NT2/D1 (cell line): Measurements from ENCODE around the gene HSF2BP.
"Not testable (repeated sequence)": the region's sequence is repeated elsewhere in the genome, so short reads cannot be mapped to it uniquely, and the experiment has no call there.

ENCODE experiments used
- DNase-seq: peaks from one replicate; pipeline ENCODE4 v3.0.0-alpha.2; 2011; ENCODE audit warnings: low read depth, low spot score
- H3K27me3 ChIP-seq: 2 replicates; pipeline ENCODE4 v1.6.0; 2011; ENCODE audit warnings: mild to moderate bottlenecking; ENCODE audit not compliant: insufficient read length, insufficient read depth
- H3K36me3 ChIP-seq: 2 replicates; pipeline ENCODE4 v1.6.1; 2011; ENCODE audit warnings: mild to moderate bottlenecking, low read length, mixed read lengths; ENCODE audit not compliant: insufficient read depth, insufficient read length
- H3K4me1 ChIP-seq: 2 replicates; pipeline ENCODE4 v1.5.1; 2011; ENCODE audit not compliant: insufficient read depth, insufficient read length
- H3K4me3 ChIP-seq: 2 replicates; pipeline ENCODE4 v1.5.1; 2011; ENCODE audit warnings: low read depth; ENCODE audit not compliant: insufficient read length
- H3K9ac ChIP-seq: 2 replicates; pipeline ENCODE4 v1.6.0; 2011; ENCODE audit warnings: low read depth; ENCODE audit not compliant: insufficient read length
- H3K9me3 ChIP-seq: 2 replicates; pipeline ENCODE4 v1.5.1; 2011; ENCODE audit warnings: mild to moderate bottlenecking, low read length; ENCODE audit not compliant: insufficient read depth
- SUZ12 ChIP-seq: IDR thresholded peaks from 2 replicates; pipeline ENCODE4 v1.6.1; 2011; ENCODE audit not compliant: insufficient read length, insufficient read depth; ENCODE audit errors: extremely low read depth
- YY1 ChIP-seq: IDR thresholded peaks from 2 replicates; pipeline ENCODE4 v1.6.1; 2011; ENCODE audit not compliant: insufficient read length, insufficient read depth
- ZNF274 ChIP-seq: IDR thresholded peaks from 2 replicates; pipeline ENCODE4 v1.6.1; 2011; ENCODE audit warnings: mild to moderate bottlenecking, low read depth, low read length

Gene HSF2BP

DNA sequence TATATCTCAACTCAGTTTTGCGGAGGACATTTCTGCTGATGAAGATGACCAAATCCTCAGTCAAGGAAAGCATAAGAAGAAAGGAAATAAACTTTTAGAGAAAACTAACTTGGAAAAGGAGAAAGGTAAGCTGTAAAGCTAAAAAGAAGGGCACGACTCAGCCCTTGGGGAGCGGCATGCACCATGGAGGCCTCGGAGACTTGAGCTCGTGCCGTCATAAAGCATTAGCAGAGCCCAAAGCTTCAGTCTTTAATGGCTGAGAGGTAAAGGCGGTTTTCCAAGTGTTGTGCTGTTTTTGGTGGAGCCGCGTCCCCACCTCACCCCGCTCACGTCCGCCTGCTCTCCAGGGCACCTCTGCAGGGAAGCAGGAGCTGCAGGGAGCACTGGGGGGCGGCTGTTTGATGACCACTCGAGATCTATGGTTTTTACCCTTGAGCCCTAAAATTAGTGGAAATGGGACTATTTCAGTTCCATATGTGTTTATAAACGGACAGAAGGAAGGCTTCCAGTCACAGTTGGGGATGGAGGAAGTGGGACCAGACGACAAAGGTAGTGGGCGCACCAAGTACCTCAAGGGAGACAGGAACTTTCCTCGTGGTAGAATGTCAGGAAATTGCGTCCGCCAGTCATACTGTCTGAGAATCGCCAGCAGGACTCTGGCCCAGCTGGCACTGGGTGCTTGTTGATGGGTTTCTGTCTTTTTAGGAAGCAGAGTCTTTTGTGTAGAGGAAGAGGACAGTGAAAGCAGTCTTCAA, 27.7 kb upstream of the HSF2BP start:
- TF ChIP-seq ZNF274 (no peak), SUZ12 (no peak), YY1 (no peak)
- Histone ChIP-seq H3K4me1 (no peaks in the 10 kb centered on the region), H3K27me3 (no peaks in the 10 kb centered on the region), H3K9me3 (no peaks in the 10 kb centered on the region), H3K4me3 (no peak overlapping the region), H3K9ac (no peak overlapping the region), H3K36me3 (peaks cover 96% of the 10 kb centered on the region)
- no peak for DNase-seq

DNA sequence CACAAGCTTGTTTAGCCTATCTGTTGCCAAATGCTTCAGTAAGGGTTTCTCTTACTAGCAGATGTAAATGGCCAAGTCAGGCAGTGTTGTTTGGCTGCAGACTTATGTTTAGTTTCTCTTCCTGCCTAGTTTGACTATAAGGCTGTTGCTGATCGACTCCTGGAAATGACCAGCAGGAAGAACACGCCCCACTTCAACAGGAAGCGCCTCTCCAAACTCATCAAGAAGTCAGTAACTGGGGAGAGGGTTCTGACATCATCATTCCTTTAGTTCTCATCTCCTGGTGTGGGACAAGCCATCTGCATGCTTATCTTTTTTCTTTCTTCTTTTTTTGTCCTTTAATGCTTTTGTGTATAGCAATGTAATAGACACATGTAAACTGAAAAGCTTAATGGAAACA, 25.1 kb upstream of the HSF2BP start:
- H3K36me3 ChIP-seq: peaks cover 93% of the 10 kb centered on the region
- no peaks in the 10 kb centered on the region for H3K27me3 ChIP-seq
- H3K4me1 ChIP-seq: no peaks in the 10 kb centered on the region
- H3K4me3 ChIP-seq: no peak overlapping the region
- TF ChIP-seq YY1: no peak
- TF ChIP-seq SUZ12: no peak
- no peak for TF ChIP-seq ZNF274
- H3K9me3 ChIP-seq: no peaks in the 10 kb centered on the region
- no peak for DNase-seq
- no peak overlapping the region for H3K9ac ChIP-seq

DNA sequence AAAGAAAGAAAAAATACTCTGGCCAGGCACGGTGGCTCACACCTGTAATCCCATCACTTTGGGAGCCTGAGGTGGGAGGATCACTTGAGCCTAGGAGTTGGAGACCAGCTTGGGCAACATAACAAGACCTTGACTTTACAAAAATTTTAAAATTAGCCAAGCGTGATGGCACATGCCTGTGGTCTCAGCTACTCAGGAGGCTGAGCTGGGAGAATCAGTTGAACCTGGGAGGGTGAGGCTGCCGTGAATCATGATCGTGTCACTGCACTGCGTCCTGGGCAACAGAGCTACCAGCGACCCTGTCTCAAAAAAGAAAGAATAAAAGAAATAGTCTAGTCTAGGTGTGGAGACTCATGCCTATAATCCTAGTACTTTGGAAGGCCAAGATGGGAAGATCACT, 22.4 kb upstream of the HSF2BP start:
- Histone ChIP-seq H3K4me3 (no peak overlapping the region), H3K27me3 (no peaks in the 10 kb centered on the region), H3K9me3 (no peaks in the 10 kb centered on the region), H3K36me3 (peaks cover 88% of the 10 kb centered on the region), H3K4me1 (no peaks in the 10 kb centered on the region), H3K9ac (no peak overlapping the region)
- DNase-seq: no peak
- TF ChIP-seq YY1: no peak
- no peak for TF ChIP-seq ZNF274
- no peak for TF ChIP-seq SUZ12

GRCh38 chr21:43680421-43680820, 21.1 kb upstream of the HSF2BP start:
- H3K4me1 ChIP-seq, DNase-seq, H3K27me3 ChIP-seq, H3K9me3 ChIP-seq, H3K9ac ChIP-seq, H3K4me3 ChIP-seq: not testable (repeated sequence)
- peaks cover 88% of the 10 kb centered on the region for H3K36me3 ChIP-seq

GRCh38 chr21:43679951-43680350, 20.7 kb upstream of the HSF2BP start:
- no peak overlapping the region for H3K9ac ChIP-seq
- no peak for DNase-seq
- no peaks in the 10 kb centered on the region for H3K27me3 ChIP-seq
- no peaks in the 10 kb centered on the region for H3K9me3 ChIP-seq
- no peak for TF ChIP-seq YY1
- H3K4me1 ChIP-seq: peaks cover 2% of the 10 kb centered on the region
- no peak overlapping the region for H3K4me3 ChIP-seq
- H3K36me3 ChIP-seq: peaks cover 88% of the 10 kb centered on the region

GRCh38 chr21:43676391-43676790, 17.1 kb upstream of the HSF2BP start:
- H3K4me3 ChIP-seq: no peak overlapping the region
- no peak for DNase-seq
- peaks cover 88% of the 10 kb centered on the region for H3K36me3 ChIP-seq
- no peaks in the 10 kb centered on the region for H3K9me3 ChIP-seq
- peaks cover 6% of the 10 kb centered on the region for H3K4me1 ChIP-seq
- H3K27me3 ChIP-seq: no peaks in the 10 kb centered on the region
- no peak overlapping the region for H3K9ac ChIP-seq
- TF ChIP-seq SUZ12: no peak
- TF ChIP-seq YY1: no peak
- no peak for TF ChIP-seq ZNF274

GRCh38 chr21:43675871-43676270, 16.6 kb upstream of the HSF2BP start:
- no peaks in the 10 kb centered on the region for H3K9me3 ChIP-seq
- peaks cover 89% of the 10 kb centered on the region for H3K36me3 ChIP-seq
- no peak overlapping the region for H3K4me3 ChIP-seq
- TF ChIP-seq SUZ12 (no peak), ZNF274 (no peak), YY1 (no peak)
- no peak overlapping the region for H3K9ac ChIP-seq
- peaks cover 6% of the 10 kb centered on the region for H3K4me1 ChIP-seq
- no peak for DNase-seq
- H3K27me3 ChIP-seq: no peaks in the 10 kb centered on the region
